Adrenal gland (tissue), 5 donors: ENCODE results near the gene SLC5A10.

Experiments used
- POLR2A ChIP-seq, 2 donors: fragments of 450-650 bp; IDR thresholded peaks; one replicate each; pipeline ENCODE4 v1.6.1; 2017; ENCODE audit warnings: antibody characterized with exemption in 2 of 2, mild to moderate bottlenecking in 2 of 2, moderate library complexity in 1 of 2
- TF ChIP-seq, protein P1 (sequence below), 6 experiments: fragments of 450-650 bp in 4 of 6; fragments of 200-600 bp in 2 of 6; sonication (generic) in 1 of 6; IDR thresholded peaks; 1 replicate in 5 of 6; 2 replicates in 1 of 6; pipeline versions ENCODE4 v1.5.1 to v1.8.0; 2016 to 2021; ENCODE audit warnings: antibody characterized with exemption in 6 of 6, mild to moderate bottlenecking in 2 of 6, moderate library complexity in 1 of 6
- donor health status: DM: no; HTN: no; CAD: no.

- TF ChIP-seq POLR2A (IDR thresholded peaks at IDR 0.05): no peak
- TF ChIP-seq, protein P1, sequence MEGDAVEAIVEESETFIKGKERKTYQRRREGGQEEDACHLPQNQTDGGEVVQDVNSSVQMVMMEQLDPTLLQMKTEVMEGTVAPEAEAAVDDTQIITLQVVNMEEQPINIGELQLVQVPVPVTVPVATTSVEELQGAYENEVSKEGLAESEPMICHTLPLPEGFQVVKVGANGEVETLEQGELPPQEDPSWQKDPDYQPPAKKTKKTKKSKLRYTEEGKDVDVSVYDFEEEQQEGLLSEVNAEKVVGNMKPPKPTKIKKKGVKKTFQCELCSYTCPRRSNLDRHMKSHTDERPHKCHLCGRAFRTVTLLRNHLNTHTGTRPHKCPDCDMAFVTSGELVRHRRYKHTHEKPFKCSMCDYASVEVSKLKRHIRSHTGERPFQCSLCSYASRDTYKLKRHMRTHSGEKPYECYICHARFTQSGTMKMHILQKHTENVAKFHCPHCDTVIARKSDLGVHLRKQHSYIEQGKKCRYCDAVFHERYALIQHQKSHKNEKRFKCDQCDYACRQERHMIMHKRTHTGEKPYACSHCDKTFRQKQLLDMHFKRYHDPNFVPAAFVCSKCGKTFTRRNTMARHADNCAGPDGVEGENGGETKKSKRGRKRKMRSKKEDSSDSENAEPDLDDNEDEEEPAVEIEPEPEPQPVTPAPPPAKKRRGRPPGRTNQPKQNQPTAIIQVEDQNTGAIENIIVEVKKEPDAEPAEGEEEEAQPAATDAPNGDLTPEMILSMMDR (IDR thresholded peaks at IDR 0.05): no peak
These were observed 29.3 kb downstream of the SLC5A10 start for GRCh38 chr17:18981335-18981641.
